Adrenal gland (tissue), 12 donors: ENCODE measurements around the gene AMBRA1. TPM values are rescaled to one million over a fixed set of nuclear protein-coding genes. Genes with fewer than 3 reads are reported as not detected.

Experiments used
- DNase-seq, 7 donors: peaks; one replicate each; pipeline ENCODE4 v3.0.0-alpha.2; 2019 to 2020
- H3K27ac ChIP-seq, 5 donors: fragments of 200-600 bp; sonication (generic) in 4 of 5; 1 replicate in 3 of 5; 2 replicates in 2 of 5; pipeline versions ENCODE4 v1.5.1 to v1.8.0; 2016 to 2020; ENCODE audit warnings: mild to moderate bottlenecking in 1 of 5
- H3K27me3 ChIP-seq: fragments of 200-600 bp; 2 replicates; pipeline ENCODE4 v1.8.0; 2021
- H3K36me3 ChIP-seq, 2 donors: fragments of 200-600 bp; replicated peaks in 1 of 2; 1 replicate in 1 of 2; 2 replicates in 1 of 2; pipeline versions ENCODE4 v1.5.1 to v1.8.0; 2018 to 2022
- H3K4me1 ChIP-seq, 2 donors: fragments of 200-600 bp; replicated peaks in 1 of 2; 1 replicate in 1 of 2; 2 replicates in 1 of 2; pipeline versions ENCODE4 v1.5.1 to v1.8.0; 2018 to 2021
- H3K4me3 ChIP-seq, 4 donors: fragments of 200-600 bp; sonication (generic) in 3 of 4; one replicate each; pipeline ENCODE4 v1.5.1; 2016 to 2018
- H3K9me3 ChIP-seq, 3 donors: fragments of 200-600 bp; sonication (generic) in 1 of 3; replicated peaks in 1 of 3; 1 replicate in 2 of 3; 2 replicates in 1 of 3; pipeline versions ENCODE4 v1.5.1 to v1.8.0; 2016 to 2021
- CTCF ChIP-seq, 6 experiments: fragments of 450-650 bp in 4 of 6; fragments of 200-600 bp in 2 of 6; sonication (generic) in 1 of 6; IDR thresholded peaks; 1 replicate in 5 of 6; 2 replicates in 1 of 6; pipeline versions ENCODE4 v1.5.1 to v1.8.0; 2016 to 2021; ENCODE audit warnings: antibody characterized with exemption in 6 of 6, mild to moderate bottlenecking in 2 of 6, moderate library complexity in 1 of 6
- POLR2A ChIP-seq, 2 donors: fragments of 450-650 bp; IDR thresholded peaks; one replicate each; pipeline ENCODE4 v1.6.1; 2017; ENCODE audit warnings: antibody characterized with exemption in 2 of 2, mild to moderate bottlenecking in 2 of 2, moderate library complexity in 1 of 2
- WGBS, 4 donors: extraction: QIAGEN DNeasy Blood & Tissue Kit in 2 of 4; methylation state at CpG; one replicate each; pipeline versions ENCODE4 v1.1.5 to v1.1.7; 2013 to 2017; 5-methylcytosine and 5-hydroxymethylcytosine counted together
- intact Hi-C, 2 donors: fragments of 100-400 bp; cut with DNase I; formaldehyde crosslinking; loops; one replicate each; pipeline versions ENCODE4 v1.14.1 to v1.15.0; 2022 to 2023
- polyA plus RNA-seq, 3 donors: library from polyadenylated mRNA; stranded (reverse); fragments of 200-250 nt in 2 of 3; fragments of 350-450 nt in 1 of 3; fragmentation: Illumina TruSeq in 1 of 3; extraction: RNeasy Lipid Tissue Mini Kit (QIAGEN cat#74804) in 1 of 3; gene quantifications; one replicate each; pipeline ENCODE4 v1.2.3, GENCODE V29; 2013 to 2014
- total RNA-seq, 9 donors: library from RNA; depleted of rRNA in 4 of 9; stranded (reverse); fragments of >200 nt in 4 of 9; fragments of 120-200 nt in 1 of 9; fragmentation: NEBNext Ultra II Directional in 1 of 9; extraction: Animal tissue kit (Norgen Biotek cat#: 25700) in 1 of 9; gene quantifications; one replicate each; pipeline versions ENCODE4 v1.1.0 to v1.2.4, GENCODE V29; 2013 to 2023
- donor health status: healthy with polysubstance abuse.
- donor health status: Bipolar disorder and iron deficiency.
- donor health status: DM: yes; HTN: yes; CAD: no.
- donor health status: DM: no; HTN: no; CAD: no.
- donor health status: DM: no; HTN: no; CAD: no.
- donor health status: DM: yes; HTN: yes; CAD: no.

The AMBRA1 gene
- total and polyA plus RNA-seq, 12 donors: 16.2 to 73.3 (median 49.7) TPM

GRCh38 chr11:46535688-46536087, 58.1 kb downstream of the AMBRA1 start:
- DNase-seq: no peak
- intact Hi-C loops: loop anchor here (5.0 kb wide), 1 partner anchor 148 kb away; no protein-coding TSS in a partner anchor
- H3K27me3 ChIP-seq: no peaks in the 10 kb centered on the region
- peaks cover 15 to 23% of the 10 kb centered on the region in 2 donors for H3K4me1 ChIP-seq
- H3K36me3 ChIP-seq: peaks cover 0 to 10% of the 10 kb centered on the region in 2 donors
- no peaks in the 10 kb centered on the region for H3K9me3 ChIP-seq
- TF ChIP-seq POLR2A (IDR thresholded peaks at IDR 0.05) (no peak), CTCF (IDR thresholded peaks at IDR 0.05) (no peak)
- 83 to 87% (median 83%) methylated on average over 4 of the region's 4 CpGs for WGBS, 4 donors
- H3K4me3 ChIP-seq: no peak overlapping the region
- no peak overlapping the region for H3K27ac ChIP-seq

GRCh38 chr11:46534711-46535110, 59.1 kb downstream of the AMBRA1 start:
- no peak for DNase-seq
- WGBS, 4 donors: 88 to 94% (median 91%) methylated on average over 5 of the region's 5 CpGs
- TF ChIP-seq CTCF (IDR thresholded peaks at IDR 0.05): peak in 1 of 6 experiments; percentile 3
- no peak for TF ChIP-seq POLR2A (IDR thresholded peaks at IDR 0.05)
- Histone ChIP-seq H3K4me3 (no peak overlapping the region), H3K4me1 (peaks cover 16 to 22% of the 10 kb centered on the region in 2 donors), H3K36me3 (peaks cover 0 to 2% of the 10 kb centered on the region in 2 donors), H3K9me3 (no peaks in the 10 kb centered on the region), H3K27me3 (no peaks in the 10 kb centered on the region), H3K27ac (no peak overlapping the region)
- intact Hi-C loops: loop anchor here (5.0 kb wide), 1 partner anchor 147 kb away; no protein-coding TSS in a partner anchor

- peaks cover 16 to 29% of the 10 kb centered on the region in 2 donors for H3K4me1 ChIP-seq
- no peaks in the 10 kb centered on the region for H3K36me3 ChIP-seq
- intact Hi-C loops: no loop called here
- H3K27me3 ChIP-seq: no peaks in the 10 kb centered on the region
- no peak for TF ChIP-seq CTCF (IDR thresholded peaks at IDR 0.05)
- TF ChIP-seq POLR2A (IDR thresholded peaks at IDR 0.05): no peak
- WGBS, 4 donors: 85 to 90% (median 88%) methylated on average over 9 of the region's 9 CpGs
- no peak overlapping the region for H3K27ac ChIP-seq
- no peak for DNase-seq
- no peak overlapping the region for H3K4me3 ChIP-seq
- H3K9me3 ChIP-seq: no peaks in the 10 kb centered on the region
These were observed 60.3 kb downstream of the AMBRA1 start for GRCh38 chr11:46533396-46534100.

- DNase-seq: no peak
- 84 to 97% (median 93%) methylated on average over 6 of the region's 6 CpGs for WGBS, 4 donors
- Histone ChIP-seq H3K4me3 (no peak overlapping the region), H3K27ac (no peak overlapping the region), H3K36me3 (no peaks in the 10 kb centered on the region), H3K4me1 (peaks cover 9 to 17% of the 10 kb centered on the region in 2 donors), H3K9me3 (peaks cover 0 to 6% (median 0%) of the 10 kb centered on the region in 3 donors), H3K27me3 (no peaks in the 10 kb centered on the region)
- TF ChIP-seq POLR2A (IDR thresholded peaks at IDR 0.05): no peak
- TF ChIP-seq CTCF (IDR thresholded peaks at IDR 0.05): no peak
- intact Hi-C loops: no loop called here
These were observed 63.8 kb downstream of the AMBRA1 start for GRCh38 chr11:46529928-46530574.
